ENCODE measurements around the gene KHDC4. TPM values are rescaled to one million over a fixed set of nuclear protein-coding genes. Genes with fewer than 3 reads are reported as not detected.
"Not testable (repeated sequence)": the region's sequence is repeated elsewhere in the genome, so short reads cannot be mapped to it uniquely, and the experiment has no call there.

The KHDC4 gene
- total and polyA plus RNA-seq, 2 donors (not counting 3 experiments of a cell fraction or from before 2014, with no cell fraction given), result 47.9 to 54.1 TPM

DNA sequence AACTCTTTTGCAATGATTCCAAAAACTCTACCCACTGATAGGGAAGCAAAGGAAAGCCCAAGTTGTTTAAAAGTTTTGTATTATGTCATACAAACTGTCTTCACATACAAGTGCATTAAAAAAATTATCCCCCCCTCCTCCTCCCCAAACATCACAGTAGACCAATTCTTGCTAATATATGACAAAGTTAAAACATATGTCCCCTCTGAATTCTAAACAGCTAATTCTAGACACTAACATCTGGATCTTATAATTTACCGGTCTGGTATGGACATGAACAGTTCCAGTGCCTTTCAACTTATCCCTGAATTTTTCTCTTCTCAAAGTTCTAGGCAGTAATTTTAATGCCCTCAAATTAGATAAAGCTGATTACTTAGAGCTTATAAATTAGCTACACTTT, 36.5 kb downstream of the KHDC4 start:
- TF ChIP-seq GATA2 (IDR thresholded peaks at IDR 0.05; ENCODE audit: insufficient read depth, insufficient read length, low read depth, low read length) (no peak), POLR2A (IDR thresholded peaks at IDR 0.05; ENCODE audit: low read depth, low read length) (no peak), FOS (IDR thresholded peaks at IDR 0.05; ENCODE audit: borderline replicate concordance, insufficient read depth, low read length) (no peak), POLR2AphosphoS5 (IDR thresholded peaks at IDR 0.05; ENCODE audit: insufficient read depth, low read depth, low read length) (no peak), EZH2 (IDR thresholded peaks at IDR 0.05; ENCODE audit: borderline replicate concordance, low read depth, low read length, severe bottlenecking) (no peak), MYC (IDR thresholded peaks at IDR 0.05; ENCODE audit: low read depth, low read length) (no peak), JUN (IDR thresholded peaks at IDR 0.05; ENCODE audit: borderline replicate concordance, insufficient read depth, insufficient read length, low read depth) (no peak)
- TF ChIP-seq, protein P1, sequence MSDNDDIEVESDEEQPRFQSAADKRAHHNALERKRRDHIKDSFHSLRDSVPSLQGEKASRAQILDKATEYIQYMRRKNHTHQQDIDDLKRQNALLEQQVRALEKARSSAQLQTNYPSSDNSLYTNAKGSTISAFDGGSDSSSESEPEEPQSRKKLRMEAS (IDR thresholded peaks at IDR 0.05; ENCODE audit: insufficient read depth, insufficient read length), result no peak
- TF ChIP-seq, protein P2, sequence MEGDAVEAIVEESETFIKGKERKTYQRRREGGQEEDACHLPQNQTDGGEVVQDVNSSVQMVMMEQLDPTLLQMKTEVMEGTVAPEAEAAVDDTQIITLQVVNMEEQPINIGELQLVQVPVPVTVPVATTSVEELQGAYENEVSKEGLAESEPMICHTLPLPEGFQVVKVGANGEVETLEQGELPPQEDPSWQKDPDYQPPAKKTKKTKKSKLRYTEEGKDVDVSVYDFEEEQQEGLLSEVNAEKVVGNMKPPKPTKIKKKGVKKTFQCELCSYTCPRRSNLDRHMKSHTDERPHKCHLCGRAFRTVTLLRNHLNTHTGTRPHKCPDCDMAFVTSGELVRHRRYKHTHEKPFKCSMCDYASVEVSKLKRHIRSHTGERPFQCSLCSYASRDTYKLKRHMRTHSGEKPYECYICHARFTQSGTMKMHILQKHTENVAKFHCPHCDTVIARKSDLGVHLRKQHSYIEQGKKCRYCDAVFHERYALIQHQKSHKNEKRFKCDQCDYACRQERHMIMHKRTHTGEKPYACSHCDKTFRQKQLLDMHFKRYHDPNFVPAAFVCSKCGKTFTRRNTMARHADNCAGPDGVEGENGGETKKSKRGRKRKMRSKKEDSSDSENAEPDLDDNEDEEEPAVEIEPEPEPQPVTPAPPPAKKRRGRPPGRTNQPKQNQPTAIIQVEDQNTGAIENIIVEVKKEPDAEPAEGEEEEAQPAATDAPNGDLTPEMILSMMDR (IDR thresholded peaks at IDR 0.05; ENCODE audit: extremely low read depth in 1 of 2, insufficient read depth in 1 of 2, low read depth in 1 of 2, low read length in 2 of 2), result no peak
- H3K9ac ChIP-seq (replicated peaks; ENCODE audit: extremely low read depth, insufficient read depth, low read length), result no peak overlapping the region
- FAIRE-seq, result no peak
- H3K27me3 ChIP-seq (ENCODE audit: control insufficient read depth in 2 of 2, insufficient read depth in 2 of 2, low read length in 2 of 2), result no peaks in the 10 kb centered on the region
- no peaks in the 10 kb centered on the region for H3K9me3 ChIP-seq (replicated peaks; ENCODE audit: control insufficient read depth, insufficient read depth, low read length)
- intact Hi-C loops (cut with micrococcal nuclease) (no loop called here), dilution Hi-C loops (cut with MboI; ENCODE audit: extremely low pct_ligation_motif_present, low sequenced_read_pairs) (no loop called here)
- no peaks in the 10 kb centered on the region for H3K9me1 ChIP-seq (replicated peaks; ENCODE audit: control insufficient read depth, extremely low read depth, insufficient read depth, low read length)
- H3K79me2 ChIP-seq (ENCODE audit: control insufficient read depth, insufficient read depth, low read length), result no peaks in the 10 kb centered on the region
- BruUV-seq (replicated peaks), result no TSS peak
- no peak overlapping the region for H2AFZ ChIP-seq (ENCODE audit: low read depth, low read length)
- no peak for DNase-seq (ENCODE audit: low read depth, low spot score)
- no peak overlapping the region for H3K4me3 ChIP-seq (replicated peaks in 1 of 3; ENCODE audit: insufficient read depth in 1 of 3, low read depth in 1 of 3, low read length in 3 of 3)
- no peak overlapping the region for H3K4me2 ChIP-seq (ENCODE audit: insufficient read depth, low read length)
- no peak overlapping the region for H3K27ac ChIP-seq (ENCODE audit: insufficient read depth, low read depth, low read length)
- H4K20me1 ChIP-seq (replicated peaks; ENCODE audit: control insufficient read depth, extremely low read depth, insufficient read depth, low read length), result no peaks in the 10 kb centered on the region
- H3K4me1 ChIP-seq (ENCODE audit: control insufficient read depth, extremely low read depth, insufficient read depth, low read length), result peaks cover 16% of the 10 kb centered on the region
- peaks cover 16 to 29% of the 10 kb centered on the region in 2 experiments for H3K36me3 ChIP-seq (ENCODE audit: control insufficient read depth in 2 of 2, extremely low read depth in 1 of 2, insufficient read depth in 2 of 2, low read length in 2 of 2)
- ChIA-PET CTCF (no interaction called here), POLR2A (interaction anchor here (0.6 kb wide), 1 partner anchor 9 kb away, joined by 3 read pairs; no protein-coding TSS in a partner anchor)

DNA sequence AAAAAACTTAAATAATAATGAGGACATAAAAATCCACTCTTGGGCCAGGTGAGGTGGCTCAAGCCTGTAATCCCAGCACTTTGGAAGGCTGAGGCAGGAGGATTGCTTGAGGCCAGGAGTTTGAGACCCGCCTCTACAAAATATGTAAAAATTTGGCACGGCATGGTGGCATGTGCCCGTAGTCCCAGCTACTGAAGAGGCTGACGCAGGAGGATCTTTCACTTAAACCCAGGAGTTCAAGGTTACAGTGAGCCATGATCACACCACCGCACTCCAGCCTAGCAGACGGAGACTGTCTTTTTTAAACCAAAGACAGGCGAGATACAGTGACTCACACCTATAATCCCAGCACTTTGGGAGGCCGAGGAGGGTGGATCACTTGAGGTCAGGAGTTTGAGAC, 37.7 kb downstream of the KHDC4 start:
- POLR2A ChIA-PET, result interaction anchor here (0.7 kb wide), 1 partner anchor 88 kb away, joined by 4 read pairs; no protein-coding TSS in a partner anchor
- H3K36me3 ChIP-seq (ENCODE audit: control insufficient read depth in 2 of 2, extremely low read depth in 1 of 2, insufficient read depth in 2 of 2, low read length in 2 of 2), result peaks cover 14 to 27% of the 10 kb centered on the region in 2 experiments
- H4K20me1 ChIP-seq (replicated peaks; ENCODE audit: control insufficient read depth, extremely low read depth, insufficient read depth, low read length); H3K9me3 ChIP-seq (replicated peaks; ENCODE audit: control insufficient read depth, insufficient read depth, low read length); H3K9me1 ChIP-seq (replicated peaks; ENCODE audit: control insufficient read depth, extremely low read depth, insufficient read depth, low read length); DNase-seq (ENCODE audit: low read depth, low spot score); H3K27ac ChIP-seq (ENCODE audit: insufficient read depth, low read depth, low read length); H3K4me3 ChIP-seq (replicated peaks in 1 of 3; ENCODE audit: insufficient read depth in 1 of 3, low read depth in 1 of 3, low read length in 3 of 3); H3K9ac ChIP-seq (replicated peaks; ENCODE audit: extremely low read depth, insufficient read depth, low read length); FAIRE-seq; CTCF ChIA-PET; BruUV-seq (replicated peaks); H3K27me3 ChIP-seq (ENCODE audit: control insufficient read depth in 2 of 2, insufficient read depth in 2 of 2, low read length in 2 of 2); H2AFZ ChIP-seq (ENCODE audit: low read depth, low read length); H3K79me2 ChIP-seq (ENCODE audit: control insufficient read depth, insufficient read depth, low read length); H3K4me2 ChIP-seq (ENCODE audit: insufficient read depth, low read length); intact Hi-C loops (cut with micrococcal nuclease); dilution Hi-C loops (cut with MboI; ENCODE audit: extremely low pct_ligation_motif_present, low sequenced_read_pairs): not testable (repeated sequence)
- H3K4me1 ChIP-seq (ENCODE audit: control insufficient read depth, extremely low read depth, insufficient read depth, low read length), result peaks cover 24% of the 10 kb centered on the region

DNA sequence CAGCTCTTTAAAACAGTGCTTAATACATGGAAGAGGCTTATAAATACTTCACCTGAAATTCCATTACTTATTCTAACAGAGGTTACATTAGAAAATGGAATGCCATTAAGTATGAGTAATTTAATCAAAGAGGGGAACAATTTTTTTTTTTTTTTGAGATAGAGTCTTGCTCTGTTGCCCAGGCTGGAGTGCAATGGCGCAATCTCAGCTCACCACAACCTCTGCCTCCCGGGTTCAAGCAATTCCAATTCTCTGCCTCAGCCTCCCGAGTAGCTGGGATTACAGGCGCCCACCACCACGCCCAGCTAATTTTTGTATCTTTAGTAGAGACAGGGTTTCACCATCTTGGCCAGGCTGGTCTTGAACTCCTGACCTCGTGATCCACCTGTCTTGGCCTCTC, 38.6 kb downstream of the KHDC4 start:
- H4K20me1 ChIP-seq (replicated peaks; ENCODE audit: control insufficient read depth, extremely low read depth, insufficient read depth, low read length); BruUV-seq (replicated peaks); H3K9me1 ChIP-seq (replicated peaks; ENCODE audit: control insufficient read depth, extremely low read depth, insufficient read depth, low read length); H2AFZ ChIP-seq (ENCODE audit: low read depth, low read length); H3K4me2 ChIP-seq (ENCODE audit: insufficient read depth, low read length); H3K9ac ChIP-seq (replicated peaks; ENCODE audit: extremely low read depth, insufficient read depth, low read length); H3K4me3 ChIP-seq (replicated peaks in 1 of 3; ENCODE audit: insufficient read depth in 1 of 3, low read depth in 1 of 3, low read length in 3 of 3); dilution Hi-C loops (cut with MboI; ENCODE audit: extremely low pct_ligation_motif_present, low sequenced_read_pairs); H3K79me2 ChIP-seq (ENCODE audit: control insufficient read depth, insufficient read depth, low read length); intact Hi-C loops (cut with micrococcal nuclease); DNase-seq (ENCODE audit: low read depth, low spot score); H3K9me3 ChIP-seq (replicated peaks; ENCODE audit: control insufficient read depth, insufficient read depth, low read length); H3K27ac ChIP-seq (ENCODE audit: insufficient read depth, low read depth, low read length); H3K27me3 ChIP-seq (ENCODE audit: control insufficient read depth in 2 of 2, insufficient read depth in 2 of 2, low read length in 2 of 2): not testable (repeated sequence)
- Histone ChIP-seq H3K4me1 (ENCODE audit: control insufficient read depth, extremely low read depth, insufficient read depth, low read length) (peaks cover 24% of the 10 kb centered on the region), H3K36me3 (ENCODE audit: control insufficient read depth in 2 of 2, extremely low read depth in 1 of 2, insufficient read depth in 2 of 2, low read length in 2 of 2) (peaks cover 13 to 25% of the 10 kb centered on the region in 2 experiments)
- CTCF ChIA-PET, result interaction anchor here (1.3 kb wide), 1 partner anchor 14 kb away, joined by 4 read pairs; no protein-coding TSS in a partner anchor
- POLR2A ChIA-PET, result interaction anchor here (0.7 kb wide), 1 partner anchor 89 kb away, joined by 4 read pairs; no protein-coding TSS in a partner anchor
- FAIRE-seq, result peak; percentile 61

All from endothelial cell of umbilical vein (primary cell).